A673 (cell line): ENCODE data around the gene COL9A3. TPM values are rescaled to one million over a fixed set of nuclear protein-coding genes. Genes with fewer than 3 reads are reported as not detected.

Source experiments
- BruUV-seq: library from RNA; stranded (reverse); fragments of 400-500 nt; replicated peaks from 2 replicates; lab custom pipeline; 2021; lab: Mats Ljungman, UMichigan
- CTCF ChIA-PET: fragments of 300-600 bp; sonication (Branson Sonifier 250); formaldehyde crosslinking; loops from one replicate; lab custom pipeline; 2022; ENCODE audit warnings: antibody characterized with exemption; lab: Charles Lee
- POLR2A ChIA-PET: fragments of 300-600 bp; sonication (Branson Sonifier 250); formaldehyde crosslinking; loops from one replicate; lab custom pipeline; 2022; ENCODE audit warnings: antibody characterized with exemption; ENCODE audit not compliant: low non-redundant PET; lab: Charles Lee
- DNase-seq: peaks from one replicate; pipeline ENCODE4 v3.0.0-alpha.2; 2015; ENCODE audit warnings: low spot score
- H3K27ac ChIP-seq: fragments of 200-600 bp; sonication (generic); 2 replicates; pipeline ENCODE4 v1.5.1; 2016; ENCODE audit warnings: mixed run types, low read depth, mild to moderate bottlenecking, mixed read lengths, antibody characterized with exemption, low read length; ENCODE audit not compliant: poor library complexity, severe bottlenecking
- H3K27me3 ChIP-seq: fragments of 200-600 bp; sonication (generic); replicated peaks from 2 replicates; pipeline ENCODE4 v1.6.1; 2017; ENCODE audit warnings: mixed run types, low read depth, mild to moderate bottlenecking, mixed read lengths, antibody characterized with exemption, low read length; ENCODE audit not compliant: insufficient read depth, poor library complexity
- H3K36me3 ChIP-seq: fragments of 200-600 bp; sonication (generic); 2 replicates; pipeline ENCODE4 v1.6.1; 2016; ENCODE audit warnings: mixed run types, mild to moderate bottlenecking, mixed read lengths, antibody characterized with exemption, low read length; ENCODE audit not compliant: insufficient read depth, poor library complexity, severe bottlenecking
- H3K4me1 ChIP-seq: fragments of 200-600 bp; sonication (generic); 2 replicates; pipeline ENCODE4 v1.6.1; 2017; ENCODE audit warnings: mixed run types, mild to moderate bottlenecking, mixed read lengths, antibody characterized with exemption, low read length; ENCODE audit not compliant: insufficient read depth, poor library complexity, severe bottlenecking
- H3K4me3 ChIP-seq: fragments of 200-600 bp; sonication (generic); 2 replicates; pipeline ENCODE4 v1.5.1; 2016; ENCODE audit warnings: low read depth, mixed run types, mild to moderate bottlenecking, mixed read lengths, low read length; ENCODE audit not compliant: poor library complexity, severe bottlenecking
- H3K9me3 ChIP-seq: fragments of 200-600 bp; sonication (generic); 2 replicates; pipeline ENCODE4 v1.6.1; 2016; ENCODE audit warnings: mixed run types, low read depth, mild to moderate bottlenecking, mixed read lengths, antibody characterized with exemption, low read length; ENCODE audit not compliant: poor library complexity, severe bottlenecking
- CTCF ChIP-seq: fragments of 300-800, 200-600 bp; sonication (generic); conservative IDR thresholded peaks from 2 replicates; pipeline ENCODE4 v1.5.1; 2017; ENCODE audit warnings: low read depth, mild to moderate bottlenecking, antibody characterized with exemption, low read length, moderate library complexity, mixed read lengths
- EZH2 ChIP-seq: fragments of 200-600 bp; sonication (generic); IDR thresholded peaks from 2 replicates; pipeline ENCODE4 v1.6.1; 2017; ENCODE audit warnings: borderline replicate concordance, low read depth, mild to moderate bottlenecking, mixed read lengths, antibody characterized with exemption, low read length; ENCODE audit not compliant: poor library complexity, severe bottlenecking
- intact Hi-C: fragments of 100-400 bp; cut with micrococcal nuclease; formaldehyde crosslinking; loops from one replicate; pipeline ENCODE4 v1.10.0; 2022; ENCODE audit not compliant: unreplicated experiment
- total RNA-seq: library from RNA; stranded (reverse); gene quantifications from 2 replicates; pipeline ENCODE4 v1.2.3, GENCODE V29; 2021

COL9A3 gene
- total RNA-seq, 1 experiment from 2014 or later: 8.4 TPM

DNA sequence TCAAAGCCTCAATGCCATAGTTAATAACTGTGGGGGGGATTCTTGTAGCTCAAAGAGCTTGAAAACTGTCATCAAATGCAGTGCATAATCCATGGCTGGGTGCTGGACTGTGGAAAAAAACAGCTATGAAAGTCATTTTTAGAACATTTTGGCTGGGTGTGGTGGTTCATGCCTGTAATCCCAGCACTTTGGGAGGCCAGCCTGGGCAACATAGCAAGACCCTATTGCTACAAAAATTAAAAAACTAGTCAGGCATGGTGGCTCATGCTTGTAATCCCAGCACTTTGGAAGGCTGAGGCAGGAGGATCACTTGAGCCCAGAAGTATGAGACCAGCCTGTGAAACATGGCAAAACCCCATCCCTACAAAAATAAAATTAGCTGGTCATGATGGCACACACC is 32.6 kb downstream of the COL9A3 start:
- H3K9me3 ChIP-seq: no peaks in the 10 kb centered on the region
- peaks cover 41% of the 10 kb centered on the region for H3K36me3 ChIP-seq
- no peak for TF ChIP-seq CTCF
- no peak for TF ChIP-seq EZH2
- BruUV-seq: no TSS peak
- H3K27ac ChIP-seq: no peak overlapping the region
- H3K4me1 ChIP-seq: peaks cover 5% of the 10 kb centered on the region
- no peak overlapping the region for H3K4me3 ChIP-seq
- intact Hi-C loops: no loop called here
- ChIA-PET CTCF (no interaction called here), POLR2A (no interaction called here)
- DNase-seq: no peak
- H3K27me3 ChIP-seq: no peaks in the 10 kb centered on the region

DNA sequence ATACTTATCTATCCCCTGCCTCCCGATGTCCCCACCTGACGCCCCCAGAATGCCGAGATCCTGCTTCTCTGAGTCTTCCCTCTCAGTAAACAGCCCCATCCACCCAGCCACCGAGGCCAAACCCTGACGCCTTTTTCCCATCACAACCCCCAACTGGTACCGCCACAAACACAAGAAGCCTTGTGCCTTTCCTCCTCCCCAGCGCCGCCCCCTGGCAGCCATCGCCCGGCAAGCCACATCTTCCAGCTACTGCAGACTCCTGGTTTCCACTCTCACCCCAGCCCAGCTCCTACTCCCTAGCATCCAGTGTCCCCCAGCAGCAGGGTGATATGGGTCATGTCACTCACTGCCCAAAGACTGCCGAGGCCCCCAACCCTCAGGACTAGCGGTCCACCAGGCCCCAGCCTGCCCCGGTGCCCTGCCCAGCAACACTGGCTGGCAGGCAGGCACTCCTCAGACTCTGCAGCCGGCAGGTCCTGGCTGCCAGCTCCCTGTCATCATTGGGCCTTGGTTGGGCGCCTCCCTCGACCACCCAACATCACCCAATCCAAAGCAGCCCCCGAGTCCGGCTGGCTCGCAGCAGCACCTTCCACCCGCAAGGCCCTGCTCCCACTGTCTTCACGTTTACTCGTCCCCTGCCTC is 33.6 kb downstream of the COL9A3 start:
- ChIA-PET POLR2A (no interaction called here), CTCF (no interaction called here)
- intact Hi-C loops: no loop called here

GRCh38 chr20:62852196-62852595 is 35.3 kb downstream of the COL9A3 start:
- CTCF ChIA-PET: no interaction called here
- intact Hi-C loops: no loop called here
- Histone ChIP-seq H3K9me3 (no peaks in the 10 kb centered on the region), H3K27ac (no peak overlapping the region), H3K27me3 (no peaks in the 10 kb centered on the region), H3K36me3 (peaks cover 53% of the 10 kb centered on the region), H3K4me3 (no peak overlapping the region), H3K4me1 (no peaks in the 10 kb centered on the region)
- POLR2A ChIA-PET: no interaction called here
- BruUV-seq: no TSS peak
- DNase-seq: no peak
- TF ChIP-seq CTCF (no peak), EZH2 (no peak)

More for the DNA sequence above, 33.6 kb downstream of the COL9A3 start:
- DNase-seq: no peak
- H3K4me3 ChIP-seq: no peak overlapping the region
- H3K36me3 ChIP-seq: peaks cover 48% of the 10 kb centered on the region
- no peak overlapping the region for H3K27ac ChIP-seq
- H3K4me1 ChIP-seq: peaks cover 5% of the 10 kb centered on the region
- no peaks in the 10 kb centered on the region for H3K9me3 ChIP-seq
- H3K27me3 ChIP-seq: no peaks in the 10 kb centered on the region
- no peak for TF ChIP-seq EZH2
- TF ChIP-seq CTCF: no peak
- BruUV-seq: no TSS peak
